ENCODE results near the gene FOXB2.

DNA sequence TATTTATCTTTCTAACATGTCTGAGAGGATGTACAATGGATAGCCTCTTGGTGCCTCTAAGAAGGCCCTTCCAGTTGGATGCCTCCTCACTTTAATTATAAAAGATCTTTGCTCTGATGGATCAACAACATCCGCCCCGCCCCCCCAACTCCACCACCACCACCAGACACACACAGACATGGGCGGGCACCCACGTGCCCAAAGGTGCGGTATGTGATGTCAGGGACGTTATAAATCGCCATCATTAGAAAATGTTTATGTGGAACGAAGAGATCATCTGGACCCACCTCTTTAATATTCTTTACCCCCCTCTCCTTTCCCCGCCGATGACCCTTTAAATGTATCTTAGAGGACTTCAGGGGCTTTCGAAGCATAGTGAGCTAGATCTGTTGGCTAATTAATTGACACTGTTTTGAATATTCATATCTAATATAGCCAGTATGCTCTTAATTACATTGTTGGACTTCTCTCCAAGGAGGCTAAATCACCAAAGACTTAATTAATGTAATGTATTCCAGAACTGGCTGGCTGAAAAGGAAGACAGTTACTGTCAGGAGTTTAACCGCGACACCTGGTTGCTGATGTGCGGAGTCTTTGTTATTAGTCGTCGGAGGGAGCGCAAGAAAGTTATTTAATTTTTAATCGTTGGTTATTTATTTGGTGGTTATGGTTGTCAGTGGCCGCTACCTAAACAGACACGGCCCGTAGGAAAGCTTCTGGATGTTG lies 6.1 kb upstream of the FOXB2 start:
- TF ChIP-seq ARNT (IDR thresholded peaks at IDR 0.05) (no peak), L3MBTL2 (conservative IDR thresholded peaks at IDR 0.05) (no peak), CTBP1 (IDR thresholded peaks at IDR 0.05; ENCODE audit: borderline replicate concordance) (no peak), TARDBP (IDR thresholded peaks at IDR 0.05) (no peak), SP1 (IDR thresholded peaks at IDR 0.05) (no peak), ZNF384 (IDR thresholded peaks at IDR 0.05) (no peak)
- TF ChIP-seq, protein P1, sequence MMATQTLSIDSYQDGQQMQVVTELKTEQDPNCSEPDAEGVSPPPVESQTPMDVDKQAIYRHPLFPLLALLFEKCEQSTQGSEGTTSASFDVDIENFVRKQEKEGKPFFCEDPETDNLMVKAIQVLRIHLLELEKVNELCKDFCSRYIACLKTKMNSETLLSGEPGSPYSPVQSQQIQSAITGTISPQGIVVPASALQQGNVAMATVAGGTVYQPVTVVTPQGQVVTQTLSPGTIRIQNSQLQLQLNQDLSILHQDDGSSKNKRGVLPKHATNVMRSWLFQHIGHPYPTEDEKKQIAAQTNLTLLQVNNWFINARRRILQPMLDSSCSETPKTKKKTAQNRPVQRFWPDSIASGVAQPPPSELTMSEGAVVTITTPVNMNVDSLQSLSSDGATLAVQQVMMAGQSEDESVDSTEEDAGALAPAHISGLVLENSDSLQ (IDR thresholded peaks at IDR 0.05), result no peak
